HEK293 (cell line): ENCODE results near the gene RPP38.

Source experiments
- CTCF ChIA-PET: fragments of 350-600 bp; formaldehyde crosslinking; extraction: SDS; loops from one replicate; lab custom pipeline; 2021; ENCODE audit warnings: antibody characterized with exemption; lab: Yijun Ruan, JAX
- POLR2A ChIA-PET: fragments of 300-600 bp; formaldehyde crosslinking; extraction: SDS; loops from one replicate; lab custom pipeline; 2020; ENCODE audit warnings: antibody characterized with exemption, inconsistent platforms; lab: Yijun Ruan, JAX
- H3K27ac ChIP-seq: fragments of 200-500 bp; sonication (Bioruptor generic); 2 replicates; pipeline ENCODE4 v1.5.1; 2014; ENCODE audit warnings: low read depth, low read length, control low read depth, inconsistent platforms; ENCODE audit errors: extremely low read depth
- H3K36me3 ChIP-seq, 2 experiments: fragments of 200-500 bp in 1 of 2; sonication (Bioruptor generic) in 1 of 2; 1 replicate in 1 of 2; 2 replicates in 1 of 2; pipeline ENCODE4 v1.5.1; 2014 to 2017; ENCODE audit warnings: inconsistent platforms in 2 of 2, low read length in 2 of 2; ENCODE audit not compliant: control insufficient read depth in 2 of 2, insufficient read depth in 1 of 2
- H3K4me1 ChIP-seq: fragments of 200-500 bp; sonication (Bioruptor generic); 2 replicates; pipeline ENCODE4 v1.5.1; 2014; ENCODE audit warnings: mild to moderate bottlenecking, low read length, inconsistent platforms; ENCODE audit not compliant: control insufficient read depth, insufficient read depth
- H3K4me3 ChIP-seq: 2 replicates; pipeline ENCODE4 v1.5.1; 2011; ENCODE audit warnings: low read depth, mild to moderate bottlenecking, control low read depth, low read length, moderate library complexity
- H3K9me3 ChIP-seq: fragments of 200-500 bp; sonication (Bioruptor generic); 2 replicates; pipeline ENCODE4 v1.5.1; 2014; ENCODE audit warnings: low read depth, low read length, inconsistent platforms; ENCODE audit not compliant: control insufficient read depth, insufficient read depth
- HOXD13 ChIP-seq: sonication (generic); formaldehyde crosslinking; IDR thresholded peaks from 2 replicates; pipeline ENCODE4 v1.8.0; 2022; ENCODE audit warnings: missing genetic modification reagents, borderline replicate concordance
- INSM2 ChIP-seq: fragments of 450-650 bp; formaldehyde crosslinking; IDR thresholded peaks from 2 replicates; pipeline ENCODE4 v1.5.1; 2016; ENCODE audit warnings: missing biosample characterization, missing genetic modification characterization
- KLF17 ChIP-seq: fragments of 450-650 bp; formaldehyde crosslinking; IDR thresholded peaks from 2 replicates; pipeline ENCODE4 v1.5.1; 2016; ENCODE audit warnings: missing biosample characterization, missing genetic modification characterization
- OSR2 ChIP-seq: fragments of 450-650 bp; formaldehyde crosslinking; IDR thresholded peaks from 2 replicates; pipeline ENCODE4 v1.5.1; 2016; ENCODE audit warnings: missing biosample characterization, missing genetic modification characterization
- WT1 ChIP-seq: fragments of 450-650 bp; formaldehyde crosslinking; IDR thresholded peaks from 2 replicates; pipeline ENCODE4 v1.5.1; 2016; ENCODE audit warnings: missing biosample characterization, missing genetic modification characterization
- ZBTB1 ChIP-seq: fragments of 450-650 bp; formaldehyde crosslinking; IDR thresholded peaks from 2 replicates; pipeline ENCODE4 v1.5.1; 2016; ENCODE audit warnings: missing biosample characterization, missing genetic modification characterization
- ZBTB44 ChIP-seq: fragments of 450-650 bp; IDR thresholded peaks from 2 replicates; pipeline ENCODE4 v1.5.1; 2018; ENCODE audit warnings: missing biosample characterization, mild to moderate bottlenecking, missing genetic modification characterization
- ZBTB49 ChIP-seq: fragments of 450-650 bp; formaldehyde crosslinking; IDR thresholded peaks from 2 replicates; pipeline ENCODE4 v1.5.1; 2016; ENCODE audit warnings: missing biosample characterization, missing genetic modification characterization, low read depth
- ZBTB6 ChIP-seq: fragments of 450-650 bp; formaldehyde crosslinking; IDR thresholded peaks from 2 replicates; pipeline ENCODE4 v1.5.1; 2017; ENCODE audit warnings: missing biosample characterization, missing genetic modification characterization
- ZBTB7A ChIP-seq: fragments of 450-650 bp; formaldehyde crosslinking; IDR thresholded peaks from 2 replicates; pipeline ENCODE4 v1.5.1; 2016; ENCODE audit warnings: low read depth, missing biosample characterization, missing genetic modification characterization
- ZBTB8A ChIP-seq: fragments of 450-650 bp; formaldehyde crosslinking; IDR thresholded peaks from 2 replicates; pipeline ENCODE4 v1.5.1; 2016; ENCODE audit warnings: missing biosample characterization, missing genetic modification characterization
- ZFP37 ChIP-seq: fragments of 450-650 bp; formaldehyde crosslinking; IDR thresholded peaks from 2 replicates; pipeline ENCODE4 v1.5.1; 2016; ENCODE audit warnings: missing biosample characterization, missing genetic modification characterization
- ZIC2 ChIP-seq: fragments of 450-650 bp; formaldehyde crosslinking; IDR thresholded peaks from 2 replicates; pipeline ENCODE4 v1.5.1; 2016; ENCODE audit warnings: missing biosample characterization, missing genetic modification characterization
- ZNF18 ChIP-seq: fragments of 450-650 bp; formaldehyde crosslinking; IDR thresholded peaks from 2 replicates; pipeline ENCODE4 v1.5.1; 2016; ENCODE audit warnings: missing biosample characterization, missing genetic modification characterization
- ZNF221 ChIP-seq: fragments of 450-650 bp; formaldehyde crosslinking; IDR thresholded peaks from 2 replicates; pipeline ENCODE4 v1.5.1; 2017; ENCODE audit warnings: missing biosample characterization, missing genetic modification characterization, borderline replicate concordance
- ZNF23 ChIP-seq: fragments of 450-650 bp; formaldehyde crosslinking; IDR thresholded peaks from 2 replicates; pipeline ENCODE4 v1.5.1; 2016; ENCODE audit warnings: missing biosample characterization, missing genetic modification characterization, borderline replicate concordance
- ZNF274 ChIP-seq, 2 experiments: fragments of 200-500 bp in 1 of 2; fragments of 450-650 bp in 1 of 2; sonication (Bioruptor generic) in 1 of 2; formaldehyde crosslinking in 1 of 2; IDR thresholded peaks; 2 replicates each; pipeline versions ENCODE4 v1.5.1 to v1.6.1; 2014 to 2016; ENCODE audit warnings: borderline replicate concordance in 1 of 2, inconsistent platforms in 1 of 2, low read length in 1 of 2, missing biosample characterization in 1 of 2, missing genetic modification characterization in 1 of 2
- ZNF302 ChIP-seq: fragments of 450-650 bp; formaldehyde crosslinking; IDR thresholded peaks from 2 replicates; pipeline ENCODE4 v1.5.1; 2016; ENCODE audit warnings: missing biosample characterization, missing genetic modification characterization, low read depth
- ZNF510 ChIP-seq: fragments of 450-650 bp; formaldehyde crosslinking; IDR thresholded peaks from 2 replicates; pipeline ENCODE4 v1.5.1; 2018; ENCODE audit warnings: mild to moderate bottlenecking, missing genetic modification characterization, missing biosample characterization; ENCODE audit not compliant: insufficient replicate concordance
- ZNF654 ChIP-seq: fragments of 450-650 bp; formaldehyde crosslinking; IDR thresholded peaks from 2 replicates; pipeline ENCODE4 v1.5.1; 2016; ENCODE audit warnings: low read depth, missing biosample characterization, missing genetic modification characterization
- ZNF707 ChIP-seq: fragments of 450-650 bp; formaldehyde crosslinking; IDR thresholded peaks from 2 replicates; pipeline ENCODE4 v1.5.1; 2016; ENCODE audit warnings: missing biosample characterization, missing genetic modification characterization
- ZNF747 ChIP-seq: fragments of 450-650 bp; formaldehyde crosslinking; IDR thresholded peaks from 2 replicates; pipeline ENCODE4 v1.5.1; 2016; ENCODE audit warnings: missing biosample characterization, missing genetic modification characterization
- ZSCAN18 ChIP-seq: fragments of 450-650 bp; formaldehyde crosslinking; IDR thresholded peaks from 2 replicates; pipeline ENCODE4 v1.5.1; 2016; ENCODE audit warnings: missing biosample characterization, missing genetic modification characterization
- ZSCAN30 ChIP-seq: fragments of 450-650 bp; IDR thresholded peaks from 2 replicates; pipeline ENCODE4 v1.5.1; 2018; ENCODE audit warnings: missing biosample characterization, mild to moderate bottlenecking, missing genetic modification characterization, moderate library complexity

RPP38 gene

GRCh38 chr10:15124190-15124589 lies 27.0 kb downstream of the RPP38 start (continued):
- TF ChIP-seq ZBTB44 (tag by site-specific recombination), result no peak
- no peak for TF ChIP-seq ZIC2 (tag by site-specific recombination)
- no peak for TF ChIP-seq ZNF747 (tag by site-specific recombination)
- TF ChIP-seq ZNF707, result no peak
- TF ChIP-seq ZNF302 (tag by site-specific recombination), result no peak
- TF ChIP-seq ZNF654 (tag by site-specific recombination), result no peak

GRCh38 chr10:15124908-15125307 lies 27.8 kb downstream of the RPP38 start:
- H3K4me3 ChIP-seq, result no peak overlapping the region
- H3K36me3 ChIP-seq, result peaks cover 13 to 69% of the 10 kb centered on the region in 2 experiments
- TF ChIP-seq ZNF510 (tag by site-specific recombination) (no peak), ZNF221 (tag by site-specific recombination) (no peak), ZBTB6 (tag by site-specific recombination) (no peak), INSM2 (tag by site-specific recombination) (no peak), ZNF274 (IDR thresholded peaks at IDR 0.05; ENCODE audit: low read length) (no peak), ZNF274 (tag by site-specific recombination; IDR thresholded peaks at IDR 0.05; ENCODE audit: borderline replicate concordance) (no peak), ZSCAN30 (tag by site-specific recombination) (no peak), ZSCAN18 (no peak), OSR2 (tag by site-specific recombination) (no peak), ZBTB7A (tag by site-specific recombination) (no peak), ZBTB1 (no peak), ZNF18 (tag by site-specific recombination) (no peak), ZNF23 (tag by site-specific recombination) (no peak), KLF17 (tag by site-specific recombination) (no peak), ZFP37 (tag by site-specific recombination) (no peak), ZBTB8A (no peak), ZBTB49 (tag by site-specific recombination) (no peak), WT1 (tag by site-specific recombination) (no peak), HOXD13 (CRISPR knock-in tag) (no peak)
- ChIA-PET CTCF (no interaction called here), POLR2A (no interaction called here)
- no peak overlapping the region for H3K27ac ChIP-seq
- H3K4me1 ChIP-seq, result no peaks in the 10 kb centered on the region
- H3K9me3 ChIP-seq, result no peaks in the 10 kb centered on the region
